OCI-LY1 (cell line): Measurements from ENCODE around the gene LSM4.

Experiments
- EZH2 ChIP-seq: fragments of 200-600 bp; sonication (generic), shearing (Covaris generic); IDR thresholded peaks from 2 replicates; pipeline ENCODE4 v1.8.0; 2017; ENCODE audit warnings: borderline replicate concordance, mixed run types, mild to moderate bottlenecking, antibody characterized with exemption, low read length, moderate library complexity, mixed read lengths
- TF ChIP-seq, protein P1 (sequence below): fragments of 200-600 bp; sonication (generic), shearing (Covaris generic); IDR thresholded peaks from 2 replicates; pipeline ENCODE4 v1.5.1; 2017; ENCODE audit warnings: mild to moderate bottlenecking, antibody characterized with exemption, low read length, moderate library complexity, mixed read lengths

DNA sequence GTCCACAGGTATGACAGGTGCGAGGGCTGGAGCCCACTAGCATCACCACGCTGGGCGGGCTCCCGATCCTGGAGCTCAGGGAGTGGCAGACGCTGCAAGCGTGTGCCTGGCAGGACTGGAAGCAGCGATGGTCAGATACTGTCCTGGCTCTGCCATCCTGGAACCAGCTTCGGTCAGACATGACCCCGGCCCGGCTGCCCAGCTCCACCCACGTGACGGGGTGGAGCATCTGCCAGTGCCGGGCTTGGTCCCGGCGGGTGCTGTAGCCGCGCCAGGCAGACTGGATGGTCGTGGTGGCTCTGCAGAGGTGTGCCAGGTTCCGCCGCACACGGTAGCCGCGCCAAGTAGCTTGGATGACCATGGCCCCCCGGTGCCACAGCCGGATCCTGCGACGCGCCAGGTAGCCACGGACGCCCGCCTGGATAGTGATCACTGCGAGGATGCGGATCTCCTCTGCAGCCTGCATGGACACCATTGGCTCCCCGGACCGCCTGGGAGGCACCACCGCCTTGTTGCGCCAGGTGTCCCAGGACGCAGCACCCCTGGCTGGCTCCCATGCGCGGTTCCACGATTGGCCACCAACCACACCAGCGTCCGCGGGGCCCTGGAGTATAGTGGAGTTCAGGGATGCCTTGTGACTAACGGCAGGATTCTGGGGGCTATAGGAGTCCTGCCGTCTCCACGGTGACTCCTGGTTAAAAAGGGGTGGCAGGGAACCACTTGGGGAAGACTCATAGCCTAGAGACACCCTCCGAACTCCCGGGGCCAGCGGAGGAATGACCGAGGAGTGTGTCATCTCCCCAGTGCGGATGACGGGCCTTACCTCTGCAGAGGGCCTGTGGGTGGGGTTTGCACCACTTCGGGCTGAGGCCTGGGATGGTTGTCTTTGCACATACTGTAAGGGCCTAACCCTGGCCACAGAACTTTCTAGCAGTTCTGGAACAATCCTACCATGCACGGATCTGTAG lies 65.1 kb downstream of the LSM4 start:
- TF ChIP-seq, protein P1, sequence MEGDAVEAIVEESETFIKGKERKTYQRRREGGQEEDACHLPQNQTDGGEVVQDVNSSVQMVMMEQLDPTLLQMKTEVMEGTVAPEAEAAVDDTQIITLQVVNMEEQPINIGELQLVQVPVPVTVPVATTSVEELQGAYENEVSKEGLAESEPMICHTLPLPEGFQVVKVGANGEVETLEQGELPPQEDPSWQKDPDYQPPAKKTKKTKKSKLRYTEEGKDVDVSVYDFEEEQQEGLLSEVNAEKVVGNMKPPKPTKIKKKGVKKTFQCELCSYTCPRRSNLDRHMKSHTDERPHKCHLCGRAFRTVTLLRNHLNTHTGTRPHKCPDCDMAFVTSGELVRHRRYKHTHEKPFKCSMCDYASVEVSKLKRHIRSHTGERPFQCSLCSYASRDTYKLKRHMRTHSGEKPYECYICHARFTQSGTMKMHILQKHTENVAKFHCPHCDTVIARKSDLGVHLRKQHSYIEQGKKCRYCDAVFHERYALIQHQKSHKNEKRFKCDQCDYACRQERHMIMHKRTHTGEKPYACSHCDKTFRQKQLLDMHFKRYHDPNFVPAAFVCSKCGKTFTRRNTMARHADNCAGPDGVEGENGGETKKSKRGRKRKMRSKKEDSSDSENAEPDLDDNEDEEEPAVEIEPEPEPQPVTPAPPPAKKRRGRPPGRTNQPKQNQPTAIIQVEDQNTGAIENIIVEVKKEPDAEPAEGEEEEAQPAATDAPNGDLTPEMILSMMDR = no peak
- no peak for TF ChIP-seq EZH2
